ENCODE measurements around the gene ARSK.

- TF ChIP-seq CTCF (IDR thresholded peaks at IDR 0.05) (no peak), POLR2A (IDR thresholded peaks at IDR 0.05) (no peak), EP300 (IDR thresholded peaks at IDR 0.05) (no peak)
These were observed 67.1 kb downstream of the ARSK start for GRCh38 chr5:95621839-95622629.

All from tibial nerve (tissue), 4 donors.